ENCODE data around the gene STXBP1. TPM values are rescaled to one million over a fixed set of nuclear protein-coding genes. Genes with fewer than 3 reads are reported as not detected.
A peak's percentile ranks its signal among the peaks of the same experiment; 100 is the strongest.

Gene STXBP1
- total and polyA plus RNA-seq, 9 of the 15 experiments (the other 6 are each of a cell fraction or from before 2014, with no cell fraction given), result 4.6 to 35.1 (median 9.7) TPM

GRCh38 chr9:127608104-127608966 is 3.7 kb upstream of the STXBP1 start (continued):
- TF ChIP-seq ZFX (CRISPR knock-in tag; IDR thresholded peaks at IDR 0.05) (peak; percentile 62), CTCF (IDR thresholded peaks at IDR 0.05 in 2 of 3, conservative IDR thresholded peaks at IDR 0.05 in 1 of 3; ENCODE audit: insufficient read depth in 2 of 3, low read depth in 1 of 3, low read length in 3 of 3) (no peak), RBFOX2 (IDR thresholded peaks at IDR 0.05; ENCODE audit: low read depth, low read length) (peak; percentile 47; the same call in 1 of the 2 replicates), ZBTB17 (CRISPR knock-in tag; IDR thresholded peaks at IDR 0.05) (peak; percentile 33; the same call in 1 of the 2 replicates), CTCFL (IDR thresholded peaks at IDR 0.05; ENCODE audit: borderline replicate concordance, insufficient read depth, low read depth, low read length, poor library complexity, severe bottlenecking) (no peak), TGIF2 (CRISPR knock-in tag; IDR thresholded peaks at IDR 0.05) (no peak), THRAP3 (IDR thresholded peaks at IDR 0.05; ENCODE audit: borderline replicate concordance) (no peak), RB1 (IDR thresholded peaks at IDR 0.05; ENCODE audit: low read depth) (peak; percentile 58; the same call in 1 of the 2 replicates), GABPA (tag; conservative IDR thresholded peaks at IDR 0.05; ENCODE audit: low read depth) (0 out of 2 replicates have a peak, but pooled peaks have one; percentile 8), NELFE (IDR thresholded peaks at IDR 0.05; ENCODE audit: insufficient read depth, insufficient read length) (no peak), TAF15 (IDR thresholded peaks at IDR 0.05; ENCODE audit: low read depth, low read length) (no peak), MCM5 (IDR thresholded peaks at IDR 0.05; ENCODE audit: low read depth) (no peak), RNF2 (IDR thresholded peaks at IDR 0.05) (no peak), BCOR (IDR thresholded peaks at IDR 0.05) (peak; percentile 17; the same call in 1 of the 2 replicates), ZEB2 (IDR thresholded peaks at IDR 0.05) (0 out of 2 replicates have a peak, but pooled peaks have one; percentile 27), SAFB2 (IDR thresholded peaks at IDR 0.05; ENCODE audit: borderline replicate concordance, low read depth, low read length, severe bottlenecking) (no peak), CXXC5 (CRISPR knock-in tag; IDR thresholded peaks at IDR 0.05) (peak; percentile 90)
- TF ChIP-seq, protein P1, sequence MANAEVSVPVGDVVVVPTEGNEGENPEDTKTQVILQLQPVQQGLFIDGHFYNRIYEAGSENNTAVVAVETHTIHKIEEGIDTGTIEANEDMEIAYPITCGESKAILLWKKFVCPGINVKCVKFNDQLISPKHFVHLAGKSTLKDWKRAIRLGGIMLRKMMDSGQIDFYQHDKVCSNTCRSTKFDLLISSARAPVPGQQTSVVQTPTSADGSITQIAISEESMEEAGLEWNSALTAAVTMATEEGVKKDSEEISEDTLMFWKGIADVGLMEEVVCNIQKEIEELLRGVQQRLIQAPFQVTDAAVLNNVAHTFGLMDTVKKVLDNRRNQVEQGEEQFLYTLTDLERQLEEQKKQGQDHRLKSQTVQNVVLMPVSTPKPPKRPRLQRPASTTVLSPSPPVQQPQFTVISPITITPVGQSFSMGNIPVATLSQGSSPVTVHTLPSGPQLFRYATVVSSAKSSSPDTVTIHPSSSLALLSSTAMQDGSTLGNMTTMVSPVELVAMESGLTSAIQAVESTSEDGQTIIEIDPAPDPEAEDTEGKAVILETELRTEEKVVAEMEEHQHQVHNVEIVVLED (CRISPR knock-in tag; IDR thresholded peaks at IDR 0.05), result 0 out of 2 replicates have a peak, but pooled peaks have one; percentile 20
- TF ChIP-seq, protein P2, sequence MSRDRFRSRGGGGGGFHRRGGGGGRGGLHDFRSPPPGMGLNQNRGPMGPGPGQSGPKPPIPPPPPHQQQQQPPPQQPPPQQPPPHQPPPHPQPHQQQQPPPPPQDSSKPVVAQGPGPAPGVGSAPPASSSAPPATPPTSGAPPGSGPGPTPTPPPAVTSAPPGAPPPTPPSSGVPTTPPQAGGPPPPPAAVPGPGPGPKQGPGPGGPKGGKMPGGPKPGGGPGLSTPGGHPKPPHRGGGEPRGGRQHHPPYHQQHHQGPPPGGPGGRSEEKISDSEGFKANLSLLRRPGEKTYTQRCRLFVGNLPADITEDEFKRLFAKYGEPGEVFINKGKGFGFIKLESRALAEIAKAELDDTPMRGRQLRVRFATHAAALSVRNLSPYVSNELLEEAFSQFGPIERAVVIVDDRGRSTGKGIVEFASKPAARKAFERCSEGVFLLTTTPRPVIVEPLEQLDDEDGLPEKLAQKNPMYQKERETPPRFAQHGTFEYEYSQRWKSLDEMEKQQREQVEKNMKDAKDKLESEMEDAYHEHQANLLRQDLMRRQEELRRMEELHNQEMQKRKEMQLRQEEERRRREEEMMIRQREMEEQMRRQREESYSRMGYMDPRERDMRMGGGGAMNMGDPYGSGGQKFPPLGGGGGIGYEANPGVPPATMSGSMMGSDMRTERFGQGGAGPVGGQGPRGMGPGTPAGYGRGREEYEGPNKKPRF (IDR thresholded peaks at IDR 0.05; ENCODE audit: low read depth, low read length), result no peak

Data from K562 (cell line).